ENCODE results near the gene SKOR1.

The SKOR1 gene

GRCh38 chr15:67796196-67797127, 28.8 kb upstream of the SKOR1 start:
- DNase-seq: peak; percentile 16

DNA sequence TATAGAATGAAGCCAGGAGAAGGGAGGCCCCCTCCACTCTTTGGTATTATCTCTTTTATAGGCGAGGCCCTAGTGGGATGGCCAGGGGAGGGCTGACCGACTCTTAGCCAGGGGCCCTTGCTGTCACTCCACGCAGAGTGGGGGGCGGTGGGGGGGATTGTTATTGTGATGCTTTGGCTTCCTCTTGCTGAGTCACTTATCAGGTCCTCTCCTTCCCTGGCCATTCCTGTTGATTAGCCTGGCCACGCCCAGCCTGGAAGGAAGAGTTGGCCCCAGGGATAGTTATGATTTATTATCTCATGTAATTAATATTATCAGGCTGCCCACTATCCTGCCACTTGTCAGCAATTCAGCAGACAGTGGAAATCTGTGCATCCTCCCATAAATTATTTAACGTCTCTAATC, 25.5 kb upstream of the SKOR1 start:
- DNase-seq: no peak

GRCh38 chr15:67801142-67801541, 24.2 kb upstream of the SKOR1 start:
- DNase-seq: no peak

DNA sequence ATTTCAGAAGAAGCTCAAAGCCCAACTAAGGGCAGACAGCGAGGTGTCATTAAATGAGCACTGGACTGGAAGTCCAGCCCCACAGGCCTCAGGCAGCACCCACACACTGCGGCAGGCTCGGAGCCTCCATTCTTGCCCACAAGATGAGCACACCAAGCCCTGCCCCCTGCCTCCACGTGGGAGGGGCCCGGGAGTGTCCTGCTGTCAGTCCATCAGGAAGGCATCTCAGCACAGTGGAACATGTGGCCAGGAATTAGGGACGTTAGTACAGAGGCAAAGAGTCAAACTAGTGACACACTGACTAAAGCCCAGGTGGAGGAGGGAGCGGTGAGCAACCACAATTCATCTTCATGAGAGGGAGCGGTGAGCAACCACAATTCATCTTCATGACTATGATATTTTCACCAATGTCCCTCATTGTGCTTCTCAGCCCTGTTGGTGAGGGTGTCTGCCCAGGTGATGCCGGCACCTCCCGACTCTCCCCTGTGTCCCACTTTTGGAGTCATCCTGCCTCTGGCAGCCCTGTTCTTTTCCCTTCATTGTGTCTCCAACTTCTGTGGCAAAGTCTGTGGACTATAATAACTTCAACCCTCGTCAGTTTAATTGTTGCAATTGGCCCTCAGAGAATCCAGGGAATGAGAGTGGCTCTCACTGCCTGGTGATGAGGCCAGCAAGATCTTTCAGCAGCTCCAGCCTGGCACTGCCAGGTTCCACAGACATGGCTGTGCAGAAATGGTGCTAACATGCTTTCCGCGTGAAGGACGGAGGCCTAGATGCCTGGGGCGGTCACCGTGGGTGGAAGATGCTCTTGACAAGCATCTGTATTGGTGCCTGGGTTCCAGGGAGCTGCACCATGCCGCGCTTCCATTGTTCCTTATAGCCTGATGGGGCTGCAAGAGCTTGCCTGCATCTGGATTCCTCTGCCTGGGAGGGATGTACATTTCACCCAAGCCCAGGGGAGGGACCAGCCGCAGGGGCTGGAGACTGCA, 23.1 kb upstream of the SKOR1 start:
- DNase-seq: no peak

DNA sequence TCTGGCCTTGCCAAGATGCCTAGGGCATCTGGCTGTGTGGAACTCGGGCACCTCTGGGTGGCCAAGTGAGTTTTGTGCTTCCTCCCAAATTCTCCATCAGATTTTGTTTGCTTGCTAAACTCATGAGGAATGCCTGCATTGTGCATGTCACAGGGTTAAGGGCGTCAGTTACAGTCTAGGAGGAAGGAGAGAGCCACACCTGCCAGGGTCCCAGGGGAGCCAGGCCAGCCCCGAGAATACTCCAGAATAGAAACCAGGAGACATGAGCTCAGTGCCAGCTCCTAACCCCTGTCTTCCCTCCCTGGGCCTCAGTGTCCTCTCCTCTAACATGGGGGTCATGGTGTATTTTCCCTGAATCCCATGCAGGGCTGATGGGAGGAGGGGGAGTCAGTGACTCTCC, 22.0 kb upstream of the SKOR1 start:
- no peak for DNase-seq

DNA sequence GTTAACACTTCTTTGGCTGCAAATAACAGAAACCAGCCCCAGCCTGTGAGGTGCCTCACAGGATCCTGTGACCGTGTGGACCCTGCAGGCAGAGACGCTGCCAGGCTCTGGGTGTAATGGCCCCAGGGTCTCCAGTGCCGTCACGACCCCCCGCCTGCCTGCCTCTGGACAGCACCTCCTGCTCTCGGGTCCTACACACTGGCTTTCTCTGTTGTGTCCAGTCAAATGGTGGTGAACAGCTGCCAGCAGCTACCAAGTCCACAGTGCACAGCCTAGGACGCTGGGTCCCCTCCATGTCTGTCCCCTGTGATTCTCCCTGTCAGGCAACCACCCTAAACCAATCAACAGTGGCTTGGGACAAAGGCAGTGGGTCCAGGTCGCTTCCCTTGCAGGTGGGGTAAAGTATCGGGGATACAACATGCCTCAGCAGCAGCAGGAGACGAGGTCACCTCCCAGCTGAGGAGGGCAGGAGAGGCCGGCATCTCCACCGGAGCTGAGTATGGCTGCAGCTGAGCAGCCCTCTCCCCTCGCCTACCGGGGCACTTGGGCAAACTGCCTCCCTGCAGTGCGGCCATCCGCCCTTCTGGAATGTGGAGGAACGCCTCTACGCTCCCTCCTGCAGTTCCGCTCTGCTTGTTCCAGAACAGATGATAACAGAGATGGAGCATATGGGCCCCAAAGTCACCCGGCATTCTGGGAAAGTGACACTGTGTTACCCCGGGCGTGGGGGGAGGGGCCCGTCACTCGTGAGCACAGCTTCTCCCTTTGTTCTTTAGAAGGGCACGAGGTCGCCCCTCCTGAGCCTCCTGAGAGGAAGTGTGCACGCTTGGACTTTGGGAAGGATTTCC, 21.1 kb upstream of the SKOR1 start:
- no peak for DNase-seq

- DNase-seq: no peak
Observed at GRCh38 chr15:67805008-67805665, 20.2 kb upstream of the SKOR1 start.

DNA sequence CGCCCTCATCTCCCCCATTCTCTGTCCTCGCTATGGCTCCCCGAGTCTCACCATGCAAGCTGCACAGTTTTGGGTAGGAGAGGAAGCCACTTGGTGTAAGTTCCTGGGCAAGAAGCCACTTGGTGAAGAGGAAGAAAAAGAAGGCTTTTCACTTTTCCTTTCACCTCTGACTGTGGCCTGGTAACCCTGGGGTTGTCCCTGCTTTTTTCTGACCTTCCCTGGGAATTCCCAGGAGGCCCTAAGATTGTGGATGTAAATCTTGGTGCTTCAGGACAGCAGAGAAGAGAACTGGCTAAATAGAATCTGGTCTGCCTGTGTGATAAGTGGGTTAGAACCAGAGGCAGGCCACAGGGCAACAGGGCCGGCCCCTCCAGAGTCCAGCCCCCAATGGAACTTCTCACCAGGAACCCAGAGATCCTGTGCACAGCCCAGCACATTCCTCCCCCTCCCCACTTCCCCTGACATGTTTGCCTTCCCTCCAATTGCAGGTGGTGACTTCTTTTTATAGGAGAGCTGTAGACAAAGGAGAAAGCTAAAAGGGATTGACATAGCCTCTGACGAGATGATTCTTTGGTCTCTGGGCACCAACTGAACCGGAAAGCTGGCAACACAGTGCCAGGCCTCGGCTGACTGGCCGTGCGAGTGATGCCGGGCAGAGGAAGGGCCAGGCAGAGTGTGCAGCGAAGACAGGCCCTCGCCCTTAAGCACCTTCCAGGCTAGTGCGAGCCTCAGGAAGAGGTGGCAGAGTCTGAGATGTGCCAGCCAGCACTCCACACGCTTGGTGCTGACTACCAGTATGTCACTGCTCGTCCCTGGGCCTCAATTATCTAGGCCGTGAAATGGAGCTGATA, 19.4 kb upstream of the SKOR1 start:
- DNase-seq: no peak

DNA sequence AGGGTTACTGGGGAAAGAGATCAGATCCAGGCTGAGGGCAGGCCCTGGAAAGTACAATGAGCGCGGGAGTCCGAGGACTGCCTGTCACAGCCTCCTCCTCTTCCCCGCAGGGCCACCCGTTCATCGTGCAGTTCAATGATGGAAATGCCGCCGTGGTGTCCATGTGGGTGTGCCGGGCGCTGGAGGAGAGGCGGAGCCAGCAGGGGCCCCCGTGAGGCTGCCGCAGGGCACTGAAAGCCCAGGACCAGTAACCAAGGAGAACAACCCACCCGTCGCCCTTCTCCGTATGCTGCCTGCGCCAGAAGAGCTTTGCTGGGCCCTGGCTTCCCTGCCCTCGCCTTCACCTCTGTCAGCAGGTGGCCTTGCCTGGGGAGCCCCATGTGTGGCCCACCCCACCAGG, 18.8 kb upstream of the SKOR1 start:
- DNase-seq: no peak

DNA sequence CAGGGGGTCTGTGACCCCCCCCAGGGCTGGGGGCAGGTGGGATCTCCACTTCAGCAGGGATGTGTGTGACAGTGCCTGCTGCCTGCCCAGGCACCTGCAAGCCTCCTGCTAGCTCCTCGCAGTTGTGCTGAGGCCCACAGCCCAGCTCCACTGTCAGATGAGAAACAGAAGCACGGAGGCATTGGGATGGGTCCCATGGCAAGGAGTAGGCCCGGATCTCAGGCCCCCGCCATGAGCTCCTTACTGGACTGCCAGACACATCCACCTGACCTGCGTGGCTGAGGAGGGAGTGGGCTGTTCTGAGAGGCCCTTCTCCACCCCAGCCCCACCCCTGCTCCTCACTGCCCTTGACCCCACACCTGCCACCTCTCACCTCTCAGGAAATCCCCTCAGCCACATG, 18.2 kb upstream of the SKOR1 start:
- DNase-seq: no peak

DNA sequence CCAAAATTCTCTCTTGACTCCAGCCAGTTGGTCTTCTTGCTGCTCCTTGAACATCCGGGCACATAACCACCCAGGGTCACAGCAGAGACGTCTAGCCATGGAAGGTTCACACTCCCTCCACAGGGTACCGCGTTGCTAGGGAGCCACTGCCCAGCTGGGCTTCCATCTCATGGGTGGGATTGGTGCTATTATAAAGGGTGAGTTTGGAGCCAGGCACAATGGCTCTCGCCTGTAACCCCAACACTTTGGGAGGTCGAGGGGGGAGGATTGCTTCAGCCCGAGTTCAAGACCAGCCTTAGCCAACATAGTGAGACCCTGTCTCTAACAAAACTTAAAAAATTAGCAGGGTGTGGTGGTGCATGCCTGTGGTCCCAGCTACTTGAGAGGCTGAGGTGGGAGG, 17.5 kb upstream of the SKOR1 start:
- no peak for DNase-seq

DNA sequence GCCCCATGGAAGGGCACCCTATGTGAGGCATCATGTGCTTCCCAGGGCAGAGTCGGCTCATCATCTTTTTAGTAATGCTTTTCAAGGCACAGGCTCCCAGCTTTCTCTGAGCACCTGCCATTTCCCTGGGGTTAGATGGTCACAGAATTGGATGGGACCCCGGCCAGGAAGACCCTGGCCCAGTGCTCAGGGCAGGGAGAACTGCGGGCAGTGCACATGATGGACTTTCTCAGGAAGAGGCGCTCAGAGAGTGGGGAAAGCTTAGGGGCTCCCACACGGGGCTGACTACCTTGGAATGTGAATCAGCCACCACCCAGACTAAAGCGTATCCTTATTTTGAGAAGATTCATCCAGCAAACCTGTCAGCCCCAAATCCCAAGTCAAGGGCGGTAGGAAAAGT, 16.5 kb upstream of the SKOR1 start:
- no peak for DNase-seq

- no peak for DNase-seq
Observed at GRCh38 chr15:67809441-67809840, 15.9 kb upstream of the SKOR1 start.

DNA sequence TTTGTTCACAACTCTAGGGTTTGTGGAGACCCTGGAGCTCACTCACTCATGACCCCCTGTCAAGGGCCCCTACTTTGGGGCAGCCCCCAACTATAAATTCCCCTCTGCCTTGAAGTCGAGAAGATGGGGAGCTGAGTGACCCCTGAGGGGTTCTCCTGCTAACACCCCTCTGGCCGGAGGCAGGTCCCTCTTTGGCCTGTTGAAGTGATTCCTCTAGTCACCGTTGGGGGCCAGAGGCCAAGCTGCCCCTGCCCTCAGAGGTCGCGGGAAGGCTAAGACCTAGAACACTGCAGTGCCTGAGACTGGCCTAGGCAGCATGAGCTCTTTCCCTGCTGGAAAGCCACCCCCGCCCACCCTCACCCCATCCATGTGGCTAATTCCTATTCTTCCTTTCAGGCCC, 15.4 kb upstream of the SKOR1 start:
- no peak for DNase-seq

DNA sequence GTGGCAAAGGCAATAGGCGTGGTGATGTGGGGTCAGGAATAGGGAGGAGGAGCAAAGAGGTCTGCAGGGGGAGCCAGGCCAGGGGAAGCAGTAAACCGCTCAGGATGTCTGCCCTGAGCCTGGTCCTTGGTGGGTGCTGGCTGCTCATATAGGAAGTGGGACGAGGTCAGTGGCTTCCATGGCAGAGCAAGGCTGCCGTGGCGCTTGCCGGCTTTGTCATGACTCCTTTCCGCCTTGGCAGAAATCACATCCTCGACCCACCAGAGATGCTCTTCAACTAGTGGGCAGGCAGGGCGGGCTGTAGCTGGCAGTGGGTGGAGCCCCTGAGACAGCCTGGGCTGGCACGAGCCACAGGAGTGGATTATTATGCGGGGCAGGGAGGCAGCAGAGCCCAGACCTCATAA, 13.1 kb upstream of the SKOR1 start:
- no peak for DNase-seq

GRCh38 chr15:67813104-67813634, 12.1 kb upstream of the SKOR1 start:
- DNase-seq: no peak

DNA sequence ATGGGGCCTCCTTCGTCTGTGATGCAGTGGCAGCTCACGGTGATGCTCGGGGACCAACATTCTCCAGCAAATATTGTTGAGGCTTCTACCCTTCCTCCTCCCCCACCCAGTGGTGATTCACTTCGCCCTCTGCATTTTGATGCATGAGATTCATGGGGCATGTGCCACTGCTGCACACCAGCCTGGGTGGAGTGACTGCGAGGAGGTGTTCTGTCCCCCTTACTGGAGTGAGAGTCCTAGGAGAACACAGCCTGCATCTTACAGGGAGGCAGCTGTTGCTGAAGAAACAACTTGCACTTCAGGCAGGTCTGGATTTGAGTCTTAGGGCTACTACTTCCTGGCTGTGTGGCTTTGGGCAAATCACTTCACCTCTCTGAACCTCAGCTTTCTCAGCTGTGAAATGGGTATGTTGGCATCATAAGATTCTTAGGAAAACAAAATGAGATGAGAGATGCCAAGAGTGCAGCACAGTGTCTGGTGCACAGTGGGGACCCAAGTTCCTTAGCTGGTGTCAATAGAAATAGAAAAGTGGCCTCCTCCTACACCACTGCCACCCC, 10.2 kb upstream of the SKOR1 start:
- no peak for DNase-seq

DNA sequence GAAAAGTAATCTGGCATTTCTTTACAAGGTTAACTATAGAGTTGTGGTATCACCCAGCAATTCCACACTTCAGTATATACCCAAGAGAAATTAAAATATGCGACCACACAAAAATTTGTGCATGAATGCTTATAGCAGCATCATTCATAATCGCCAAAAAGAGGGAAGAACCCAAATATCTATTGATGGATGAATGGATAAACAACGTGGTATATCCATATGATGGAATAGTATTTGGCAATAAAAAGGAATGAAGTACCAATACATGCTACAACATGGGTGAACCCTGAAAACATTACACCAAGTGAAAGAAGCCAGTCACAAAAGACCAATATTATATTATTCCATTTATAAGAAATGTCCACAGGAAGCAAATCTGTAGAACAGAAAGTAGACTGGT, 8.6 kb upstream of the SKOR1 start:
- no peak for DNase-seq

DNA sequence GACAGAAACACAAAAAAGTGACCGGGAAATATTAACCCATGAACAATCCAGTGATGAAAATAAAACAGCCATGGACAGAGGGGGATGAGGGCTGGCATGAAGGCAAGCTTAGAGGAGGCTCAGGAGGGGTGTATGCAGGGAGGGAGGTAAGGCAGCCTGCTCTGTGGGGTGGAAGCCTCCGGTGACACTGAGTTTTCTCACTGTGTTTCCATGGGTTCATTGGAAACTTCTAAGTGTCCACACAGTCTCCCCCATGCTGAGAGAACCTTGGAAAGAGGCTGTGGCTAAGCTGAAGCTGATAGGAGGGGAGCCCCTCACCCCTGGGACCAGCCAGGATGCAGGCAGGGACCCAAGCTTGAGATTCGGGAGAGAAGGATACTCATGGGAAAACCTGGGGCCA, 6.8 kb upstream of the SKOR1 start:
- DNase-seq: no peak

DNA sequence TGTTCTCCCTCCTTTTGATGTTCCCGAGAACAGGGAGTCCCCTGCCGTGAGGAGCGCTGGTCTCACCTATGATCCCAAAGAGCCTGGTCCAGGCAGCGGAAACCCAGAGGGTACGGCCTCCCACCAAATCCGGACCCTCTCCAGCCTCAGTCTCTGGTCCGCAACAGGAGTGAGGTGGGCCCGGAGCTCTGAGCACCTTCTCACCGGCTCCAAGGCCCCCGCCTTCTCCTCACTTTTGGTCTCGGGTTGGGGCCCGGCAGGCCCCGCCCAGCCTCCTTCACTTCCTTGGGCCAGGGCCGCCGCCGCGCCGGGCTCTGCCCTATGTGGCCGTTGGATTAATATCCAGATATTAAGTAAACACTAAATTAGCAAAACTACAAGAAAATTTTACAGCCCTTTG, 5.7 kb upstream of the SKOR1 start:
- DNase-seq: no peak
